GM12878 (cell line): ENCODE results near the gene LGALSL. TPM values are rescaled to one million over a fixed set of nuclear protein-coding genes. Genes with fewer than 3 reads are reported as not detected.

Experiments
- ATAC-seq: fragments of 200-7000 bp; cut with Tn5 transposase; 3 replicates; pipeline ENCODE4 v1.9.1; 2020; ENCODE audit warnings: mild to moderate bottlenecking, moderate library complexity
- BruUV-seq: library from RNA; stranded (reverse); fragments of 400-500 nt; replicated peaks from 2 replicates; lab custom pipeline; 2021; lab: Mats Ljungman, UMichigan
- CTCF ChIA-PET: fragments of 300-600 bp; sonication (Branson Sonifier 250); formaldehyde crosslinking; extraction: SDS; loops from one replicate; lab custom pipeline; 2021; ENCODE audit warnings: inconsistent platforms; lab: Yijun Ruan, JAX
- POLR2A ChIA-PET: fragments of 350-600 bp; formaldehyde crosslinking; extraction: SDS; loops from one replicate; lab custom pipeline; 2021; ENCODE audit warnings: inconsistent platforms; lab: Charles Lee
- RAD21 ChIA-PET: fragments of 300-600 bp; sonication (Branson Sonifier 250); formaldehyde crosslinking; loops from one replicate; lab custom pipeline; 2023; ENCODE audit warnings: antibody characterized with exemption; ENCODE audit not compliant: unreplicated experiment; lab: Charles Lee
- SMC1A ChIA-PET: fragments of 300-600 bp; sonication (Branson Sonifier 250); formaldehyde crosslinking; loops from one replicate; lab custom pipeline; 2023; ENCODE audit not compliant: unreplicated experiment, uncharacterized antibody; lab: Charles Lee
- DNase-seq: peaks from one replicate; pipeline ENCODE4 v3.0.0-alpha.2; 2011; ENCODE audit warnings: low read depth, low spot score
- FAIRE-seq: peaks from 3 replicates; lab custom pipeline; 2011; peaks lifted over from hg19 to GRCh38; lab: Jason Lieb, UNC
- H2AFZ ChIP-seq: 2 replicates; pipeline ENCODE4 v1.6.0; 2011; ENCODE audit warnings: low read depth, low read length, control low read depth; ENCODE audit not compliant: control insufficient read depth
- H3K27ac ChIP-seq: 2 replicates; pipeline ENCODE4 v1.5.1; 2011; ENCODE audit warnings: control low read depth; ENCODE audit not compliant: control insufficient read depth, insufficient read depth
- H3K27me3 ChIP-seq, 2 experiments: replicated peaks in 1 of 2; 2 replicates each; pipeline versions ENCODE4 v1.6.0 to v1.6.1; 2011; ENCODE audit warnings: low read length in 1 of 2; ENCODE audit not compliant: control insufficient read depth in 2 of 2, insufficient read depth in 2 of 2
- H3K36me3 ChIP-seq, 2 experiments: 2 replicates each; pipeline ENCODE4 v1.5.1; 2011; ENCODE audit warnings: low read length in 1 of 2; ENCODE audit not compliant: control insufficient read depth in 2 of 2, insufficient read depth in 2 of 2
- H3K4me1 ChIP-seq: 2 replicates; pipeline ENCODE4 v1.6.1; 2011; ENCODE audit warnings: mild to moderate bottlenecking, low read length, moderate library complexity, mixed read lengths; ENCODE audit not compliant: control insufficient read depth, insufficient read depth
- H3K4me2 ChIP-seq: 2 replicates; pipeline ENCODE4 v1.6.0; 2011; ENCODE audit warnings: control low read depth; ENCODE audit not compliant: control insufficient read depth, insufficient read depth
- H3K4me3 ChIP-seq: fragments of 200-600 bp; sonication (generic); 2 replicates; pipeline ENCODE4 v1.5.1; 2016
- H3K79me2 ChIP-seq: 2 replicates; pipeline ENCODE4 v1.6.0; 2011; ENCODE audit warnings: low read length; ENCODE audit not compliant: control insufficient read depth, insufficient read depth
- H3K9ac ChIP-seq: 2 replicates; pipeline ENCODE4 v1.8.0; 2011; ENCODE audit warnings: low read length, control low read depth, mixed read lengths; ENCODE audit not compliant: control insufficient read depth, insufficient read depth
- H3K9me3 ChIP-seq: replicated peaks from 3 replicates; pipeline ENCODE4 v1.5.1; 2011; ENCODE audit warnings: mild to moderate bottlenecking, low read length; ENCODE audit not compliant: control insufficient read depth, insufficient read depth
- H4K20me1 ChIP-seq: 2 replicates; pipeline ENCODE4 v1.6.0; 2011; ENCODE audit not compliant: control insufficient read depth, insufficient read depth
- CBX3 ChIP-seq: fragments of 200-600 bp; sonication (generic); IDR thresholded peaks from 2 replicates; pipeline ENCODE4 v1.6.1; 2016; ENCODE audit warnings: low read depth, borderline replicate concordance
- CEBPZ ChIP-seq: fragments of 150-350 bp; IDR thresholded peaks from 2 replicates; pipeline ENCODE4 v1.6.1; 2016; ENCODE audit warnings: low read depth, low read length
- CHD4 ChIP-seq: fragments of 200-600 bp; sonication (generic); IDR thresholded peaks from 2 replicates; pipeline ENCODE4 v1.6.1; 2016; ENCODE audit warnings: mild to moderate bottlenecking
- FOXK2 ChIP-seq: fragments of 450-650 bp; IDR thresholded peaks from 2 replicates; pipeline ENCODE4 v1.6.1; 2017; ENCODE audit warnings: mild to moderate bottlenecking, moderate library complexity
- MTA2 ChIP-seq: fragments of 450-650 bp; IDR thresholded peaks from 2 replicates; pipeline ENCODE4 v1.6.1; 2016; ENCODE audit warnings: low read depth, mild to moderate bottlenecking, moderate library complexity
- POU2F2 ChIP-seq: IDR thresholded peaks from 3 replicates; pipeline ENCODE4 v1.6.1; 2011; ENCODE audit warnings: low read depth, mild to moderate bottlenecking, low read length, borderline replicate concordance
- RELA ChIP-seq: fragments of 450-650 bp; IDR thresholded peaks from 2 replicates; pipeline ENCODE4 v1.8.0; 2014; ENCODE audit warnings: borderline replicate concordance; ENCODE audit not compliant: partially characterized antibody
- RELB ChIP-seq: fragments of 450-650 bp; IDR thresholded peaks from 2 replicates; pipeline ENCODE4 v1.6.1; 2017; ENCODE audit warnings: low read depth, mild to moderate bottlenecking, moderate library complexity
- SMC3 ChIP-seq: IDR thresholded peaks from 2 replicates; pipeline ENCODE4 v1.6.1; 2011; ENCODE audit warnings: low read length, improper control_type of control experiment, borderline replicate concordance
- TCF12 ChIP-seq: IDR thresholded peaks from 2 replicates; pipeline ENCODE4 v1.6.1; 2011; ENCODE audit warnings: low read depth, mild to moderate bottlenecking, low read length
- TCF3 ChIP-seq: IDR thresholded peaks from 2 replicates; pipeline ENCODE4 v1.6.1; 2012; ENCODE audit warnings: low read depth, mild to moderate bottlenecking, low read length, borderline replicate concordance; ENCODE audit not compliant: insufficient read depth
- TCF7 ChIP-seq: IDR thresholded peaks from 2 replicates; pipeline ENCODE4 v1.6.1; 2014; ENCODE audit warnings: antibody characterized with exemption, borderline replicate concordance
- WGBS: methylation state at CpG from one replicate; pipeline ENCODE4 v1.1.6; 2016; ENCODE audit warnings: low lambda C conversion rate; ENCODE audit not compliant: insufficient replicate concordance, insufficient coverage; ENCODE audit errors: missing lambda C conversion rate; 5-methylcytosine and 5-hydroxymethylcytosine counted together
- in situ Hi-C: fragments of 300-500 bp; cut with MboI; formaldehyde crosslinking; loops from 9 replicates; pipeline ENCODE4 v1.14.3; 2018; ENCODE audit warnings: mixed read lengths
- intact Hi-C: fragments of 100-400 bp; cut with micrococcal nuclease; formaldehyde crosslinking; loops from one replicate; pipeline ENCODE4 v1.14.2; 2022; ENCODE audit not compliant: unreplicated experiment
- polyA plus RNA-seq, 11 experiments: library from polyadenylated mRNA; depleted of rRNA in 4 of 11; unstranded in 6 of 11; stranded (reverse) in 5 of 11; fragments of >200 nt; fragmentation: Nextera tagmentation in 4 of 11; fragmentation: Illumina TruSeq in 1 of 11; extraction: Ambion mirVana in 4 of 11; extraction: Trizol in 1 of 11; gene quantifications; 1 replicate in 1 of 11; 2 replicates in 10 of 11; pipeline versions ENCODE4 v1.2.1 to v1.2.3, GENCODE V29; 2011 to 2016; ENCODE audit warnings: inconsistent platforms in 2 of 11, missing spikeins in 2 of 11, low read depth in 1 of 11
- total RNA-seq, 4 experiments: library from RNA; depleted of rRNA in 3 of 4; stranded (reverse); fragments of >200 nt in 3 of 4; fragmentation: Illumina TruSeq in 1 of 4; extraction: Trizol in 1 of 4; gene quantifications; 2 replicates each; pipeline versions ENCODE4 v1.2.1 to v1.2.3, GENCODE V29; 2013 to 2021

The LGALSL gene
- total and polyA plus RNA-seq, 10 of the 15 experiments (the other 5 are each of a cell fraction or from before 2014, with no cell fraction given), result 3.3 to 9.1 (median 4.9) TPM

- in situ Hi-C loops, result no loop called here
- 55% methylated on average over 16 of the region's 16 CpGs for WGBS
- ATAC-seq, result no peak
- no TSS peak for BruUV-seq
- FAIRE-seq, result no peak
- ChIA-PET CTCF (interaction anchor here (1.0 kb wide), 2 partner anchors 17 to 175 kb away, joined by 3 to 5 read pairs; no protein-coding TSS in a partner anchor), SMC1A (interaction anchor here (0.9 kb wide), 1 partner anchor 64 kb away, joined by 3 read pairs; no protein-coding TSS in a partner anchor), RAD21 (no interaction called here), POLR2A (no interaction called here)
- H3K9me3 ChIP-seq, result no peaks in the 10 kb centered on the region
- H3K79me2 ChIP-seq, result no peaks in the 10 kb centered on the region
- H3K9ac ChIP-seq, result no peak overlapping the region
- DNase-seq, result no peak
- H3K27ac ChIP-seq, result no peak overlapping the region
- H3K4me2 ChIP-seq, result no peak overlapping the region
- intact Hi-C loops, result no loop called here
- no peak overlapping the region for H2AFZ ChIP-seq
- TF ChIP-seq SMC3 (no peak), CHD4 (no peak), RELA (no peak), TCF12 (no peak)
- no peak overlapping the region for H3K4me3 ChIP-seq
- no peaks in the 10 kb centered on the region for H4K20me1 ChIP-seq
- H3K27me3 ChIP-seq, result peaks cover 0 to 2% of the 10 kb centered on the region in 2 experiments; a peak in 3 of 4 replicates
- H3K36me3 ChIP-seq, result no peaks in the 10 kb centered on the region
- no peaks in the 10 kb centered on the region for H3K4me1 ChIP-seq
Observed at GRCh38 chr2:64504774-64505720, 51.1 kb downstream of the LGALSL start.

GRCh38 chr2:64506686-64507085 is 52.7 kb downstream of the LGALSL start:
- POLR2A ChIA-PET, result no interaction called here
- FAIRE-seq (no peak), ATAC-seq (no peak), DNase-seq (no peak)
- Histone ChIP-seq H3K4me2 (no peak overlapping the region), H3K36me3 (no peaks in the 10 kb centered on the region), H3K4me3 (no peak overlapping the region), H3K4me1 (no peaks in the 10 kb centered on the region), H3K27me3 (no peaks in the 10 kb centered on the region; a peak in 2 of 4 replicates), H3K9ac (no peak overlapping the region), H3K9me3 (no peaks in the 10 kb centered on the region), H4K20me1 (no peaks in the 10 kb centered on the region), H3K27ac (no peak overlapping the region), H3K79me2 (no peaks in the 10 kb centered on the region), H2AFZ (no peak overlapping the region)
- in situ Hi-C loops, result no loop called here
- SMC1A ChIA-PET, result no interaction called here
- CTCF ChIA-PET, result no interaction called here
- RAD21 ChIA-PET, result no interaction called here
- BruUV-seq, result no TSS peak
- intact Hi-C loops, result no loop called here
- 25% methylated on average over 2 of the region's 2 CpGs for WGBS
- TF ChIP-seq TCF7, result no peak
- TF ChIP-seq CBX3, result no peak
- no peak for TF ChIP-seq TCF3
- TF ChIP-seq CEBPZ, result no peak
- TF ChIP-seq MTA2, result no peak
- no peak for TF ChIP-seq FOXK2
- no peak for TF ChIP-seq RELB
- no peak for TF ChIP-seq POU2F2
